ENCODE results near the gene STXBP4. TPM values are rescaled to one million over a fixed set of nuclear protein-coding genes. Genes with fewer than 3 reads are reported as not detected.

STXBP4 gene
- total and polyA plus RNA-seq, 7 donors: 0.53 to 4.1 (median 2.3) TPM

GRCh38 chr17:55212880-55213279, 244.3 kb downstream of the STXBP4 start:
- Histone ChIP-seq H3K27ac (no peak overlapping the region), H3K4me3 (no peak overlapping the region), H3K27me3 (ENCODE audit: insufficient read depth in 3 of 3, low read length in 2 of 3) (no peaks in the 10 kb centered on the region), H3K4me1 (no peaks in the 10 kb centered on the region), H3K9me3 (no peaks in the 10 kb centered on the region), H3K36me3 (ENCODE audit: insufficient read depth in 1 of 2, low read depth in 1 of 2) (no peaks in the 10 kb centered on the region)
- intact Hi-C loops (cut with DNase I): no loop called here
- ATAC-seq: no peak
- 88 to 95% (median 90%) methylated on average over 5 of the region's 5 CpGs for WGBS, 3 donors
- no peak for DNase-seq
- no peak for TF ChIP-seq CTCF (IDR thresholded peaks at IDR 0.05)

- intact Hi-C loops (cut with DNase I): no loop called here
- no peak for TF ChIP-seq CTCF (IDR thresholded peaks at IDR 0.05)
Observed at GRCh38 chr17:55215711-55216110, 247.1 kb downstream of the STXBP4 start.

GRCh38 chr17:55216888-55217287, 248.3 kb downstream of the STXBP4 start:
- H3K36me3 ChIP-seq (ENCODE audit: insufficient read depth in 1 of 2, low read depth in 1 of 2): no peaks in the 10 kb centered on the region

More at GRCh38 chr17:55215711-55216110, 247.1 kb downstream of the STXBP4 start:
- no peaks in the 10 kb centered on the region for H3K4me1 ChIP-seq
- no peaks in the 10 kb centered on the region for H3K9me3 ChIP-seq
- H3K36me3 ChIP-seq (ENCODE audit: insufficient read depth in 1 of 2, low read depth in 1 of 2): no peaks in the 10 kb centered on the region
- no peaks in the 10 kb centered on the region for H3K27me3 ChIP-seq (ENCODE audit: insufficient read depth in 3 of 3, low read length in 2 of 3)
- no peak overlapping the region for H3K4me3 ChIP-seq
- H3K27ac ChIP-seq: no peak overlapping the region
- WGBS, 3 donors: 91 to 99% (median 93%) methylated on average over 3 of the region's 3 CpGs
- no peak for ATAC-seq
- DNase-seq: no peak

GRCh38 chr17:55219459-55219858, 250.9 kb downstream of the STXBP4 start:
- intact Hi-C loops (cut with DNase I): no loop called here

More at GRCh38 chr17:55216888-55217287, 248.3 kb downstream of the STXBP4 start:
- no peak overlapping the region for H3K27ac ChIP-seq
- no peak overlapping the region for H3K4me3 ChIP-seq
- DNase-seq (no peak), ATAC-seq (no peak)
- 68 to 89% (median 75%) methylated on average over 3 of the region's 3 CpGs for WGBS, 3 donors
- H3K9me3 ChIP-seq: no peaks in the 10 kb centered on the region
- H3K27me3 ChIP-seq (ENCODE audit: insufficient read depth in 3 of 3, low read length in 2 of 3): no peaks in the 10 kb centered on the region
- TF ChIP-seq CTCF (IDR thresholded peaks at IDR 0.05): no peak
- H3K4me1 ChIP-seq: no peaks in the 10 kb centered on the region
- intact Hi-C loops (cut with DNase I): no loop called here

More at GRCh38 chr17:55219459-55219858, 250.9 kb downstream of the STXBP4 start:
- ATAC-seq (no peak), DNase-seq (no peak)
- WGBS, 3 donors: 36 to 43% (median 36%) methylated on average over 1 of the region's 1 CpG
- H3K27me3 ChIP-seq (ENCODE audit: insufficient read depth in 3 of 3, low read length in 2 of 3): no peaks in the 10 kb centered on the region
- H3K9me3 ChIP-seq: no peaks in the 10 kb centered on the region
- no peak overlapping the region for H3K27ac ChIP-seq
- no peaks in the 10 kb centered on the region for H3K36me3 ChIP-seq (ENCODE audit: insufficient read depth in 1 of 2, low read depth in 1 of 2)
- no peak for TF ChIP-seq CTCF (IDR thresholded peaks at IDR 0.05)
- H3K4me1 ChIP-seq: no peaks in the 10 kb centered on the region
- H3K4me3 ChIP-seq: no peak overlapping the region
